GM12801 (cell line): ENCODE results near the gene HSBP1L1.

ENCODE experiments used
- TF ChIP-seq, protein P1 (sequence below): IDR thresholded peaks from one replicate; pipeline ENCODE4 v1.5.1; 2011; ENCODE audit warnings: control low read depth; ENCODE audit not compliant: insufficient read length; ENCODE audit errors: extremely low read depth

The HSBP1L1 gene

DNA sequence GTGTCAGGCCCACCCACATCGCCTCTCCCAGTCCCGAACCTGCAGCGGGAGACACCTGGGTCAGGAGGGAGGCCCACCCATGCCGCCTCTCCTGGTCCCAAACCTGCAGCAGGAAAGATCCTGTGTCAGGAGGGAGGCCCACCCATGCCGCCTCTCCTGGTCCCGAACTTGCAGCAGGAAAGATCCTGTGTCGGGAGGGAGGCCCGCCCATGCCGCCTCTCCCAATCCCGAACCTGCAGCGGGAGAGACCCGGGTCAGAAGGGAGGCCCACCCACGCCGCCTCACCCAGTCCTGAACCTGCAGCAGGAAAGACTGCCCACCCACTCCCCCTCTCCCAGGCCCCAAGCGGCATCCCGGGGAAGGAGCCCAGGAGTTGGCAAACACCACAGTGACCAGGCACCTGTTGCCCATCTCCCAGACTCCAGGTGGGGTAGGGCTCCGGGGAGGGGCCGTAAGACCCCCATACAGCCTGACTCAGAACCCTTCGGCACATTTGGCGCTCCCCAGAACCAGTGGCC is 20.8 kb upstream of the HSBP1L1 start:
- TF ChIP-seq, protein P1, sequence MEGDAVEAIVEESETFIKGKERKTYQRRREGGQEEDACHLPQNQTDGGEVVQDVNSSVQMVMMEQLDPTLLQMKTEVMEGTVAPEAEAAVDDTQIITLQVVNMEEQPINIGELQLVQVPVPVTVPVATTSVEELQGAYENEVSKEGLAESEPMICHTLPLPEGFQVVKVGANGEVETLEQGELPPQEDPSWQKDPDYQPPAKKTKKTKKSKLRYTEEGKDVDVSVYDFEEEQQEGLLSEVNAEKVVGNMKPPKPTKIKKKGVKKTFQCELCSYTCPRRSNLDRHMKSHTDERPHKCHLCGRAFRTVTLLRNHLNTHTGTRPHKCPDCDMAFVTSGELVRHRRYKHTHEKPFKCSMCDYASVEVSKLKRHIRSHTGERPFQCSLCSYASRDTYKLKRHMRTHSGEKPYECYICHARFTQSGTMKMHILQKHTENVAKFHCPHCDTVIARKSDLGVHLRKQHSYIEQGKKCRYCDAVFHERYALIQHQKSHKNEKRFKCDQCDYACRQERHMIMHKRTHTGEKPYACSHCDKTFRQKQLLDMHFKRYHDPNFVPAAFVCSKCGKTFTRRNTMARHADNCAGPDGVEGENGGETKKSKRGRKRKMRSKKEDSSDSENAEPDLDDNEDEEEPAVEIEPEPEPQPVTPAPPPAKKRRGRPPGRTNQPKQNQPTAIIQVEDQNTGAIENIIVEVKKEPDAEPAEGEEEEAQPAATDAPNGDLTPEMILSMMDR, result no peak

DNA sequence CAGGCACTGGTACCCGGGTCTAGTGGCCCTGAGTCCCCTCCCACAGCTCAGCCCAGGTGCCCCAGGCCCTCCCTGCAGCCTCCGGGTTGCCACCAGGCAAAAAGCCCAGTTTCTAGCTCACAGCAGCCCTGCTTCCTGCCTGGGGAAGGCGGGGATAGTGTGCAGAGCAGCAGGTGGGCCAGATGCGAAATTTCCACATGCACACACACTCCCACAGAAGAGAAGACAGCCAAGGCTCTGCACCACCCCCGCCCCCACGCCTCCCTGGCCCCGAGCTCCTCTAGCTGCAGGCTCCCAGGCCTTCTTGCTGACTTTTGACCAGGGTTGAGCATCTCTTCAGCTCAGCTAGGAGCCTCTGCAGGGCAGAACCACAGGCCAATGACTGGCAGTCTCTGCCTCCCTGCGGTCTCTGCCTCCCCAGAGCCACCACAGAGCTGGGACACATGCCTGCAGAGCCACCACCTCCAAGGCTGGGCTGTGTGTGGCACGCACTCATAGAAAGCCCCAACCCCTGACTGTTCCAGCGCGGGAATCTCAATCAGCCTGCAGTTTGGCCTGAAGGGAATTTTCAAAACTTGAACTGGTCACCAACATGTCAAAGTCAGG is 20.2 kb upstream of the HSBP1L1 start:
- TF ChIP-seq, protein P1, result no peak

DNA sequence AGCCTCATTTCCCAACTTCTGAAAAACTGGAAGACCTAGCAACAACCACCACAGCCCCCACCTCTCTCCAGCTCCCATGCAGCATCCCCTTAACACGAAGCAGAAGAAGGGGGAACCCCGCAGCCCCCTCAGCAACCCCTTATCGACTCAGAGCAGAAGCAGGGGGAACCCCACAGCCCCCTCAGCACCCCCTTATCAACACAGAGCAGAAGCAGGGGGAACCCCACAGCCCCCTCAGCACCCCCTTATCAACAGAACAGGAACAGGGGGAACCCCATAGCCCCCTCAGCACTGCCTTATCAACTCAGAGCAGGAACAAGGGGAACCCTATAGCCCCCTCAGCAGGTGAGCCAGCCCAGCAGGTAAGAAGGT is 19.7 kb upstream of the HSBP1L1 start:
- TF ChIP-seq, protein P1, result no peak

DNA sequence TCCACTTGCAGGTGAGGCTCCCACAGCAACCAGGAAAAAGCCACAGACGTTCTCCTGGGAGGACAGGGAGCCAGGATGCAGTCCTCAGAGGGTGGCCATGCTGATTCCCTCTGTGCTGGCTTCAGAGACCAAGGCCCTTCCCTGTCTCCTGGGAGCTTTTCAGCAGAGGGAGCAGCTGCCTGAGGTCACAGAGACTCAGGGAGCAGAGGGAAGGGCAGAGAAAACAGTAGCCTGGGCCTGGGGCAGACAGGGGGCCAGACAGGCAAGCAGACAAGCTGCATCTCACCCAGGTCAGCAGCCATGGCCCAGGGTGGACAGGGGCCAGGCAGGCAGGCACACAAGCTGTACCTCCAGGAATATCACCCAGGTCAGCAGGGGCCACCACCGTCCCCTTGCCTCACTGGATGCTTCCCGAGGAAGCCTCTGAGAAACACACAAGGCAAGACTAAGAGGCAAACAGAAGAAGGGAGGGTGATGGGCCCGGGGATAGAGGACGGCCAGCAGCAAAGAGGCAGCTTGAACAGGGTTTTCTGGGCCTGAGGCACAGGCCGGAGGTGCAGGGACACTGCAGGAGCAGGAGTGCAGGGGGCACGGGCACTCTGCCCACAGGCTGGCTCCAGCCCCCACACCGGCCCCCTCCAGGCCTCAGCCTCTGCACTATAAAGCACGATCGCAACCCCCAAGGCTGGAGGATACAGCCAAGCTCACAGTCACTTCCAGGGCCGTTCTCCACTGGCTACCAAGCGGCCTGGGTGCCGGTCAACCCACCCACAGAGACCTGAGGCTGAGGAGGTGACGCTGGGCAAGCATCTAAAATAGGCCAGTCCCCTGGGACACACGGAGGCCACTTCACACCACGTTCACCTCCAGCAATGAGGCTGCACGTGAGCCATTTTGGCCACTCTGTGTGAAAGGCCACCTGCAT is 19.1 kb upstream of the HSBP1L1 start:
- TF ChIP-seq, protein P1, result no peak

DNA sequence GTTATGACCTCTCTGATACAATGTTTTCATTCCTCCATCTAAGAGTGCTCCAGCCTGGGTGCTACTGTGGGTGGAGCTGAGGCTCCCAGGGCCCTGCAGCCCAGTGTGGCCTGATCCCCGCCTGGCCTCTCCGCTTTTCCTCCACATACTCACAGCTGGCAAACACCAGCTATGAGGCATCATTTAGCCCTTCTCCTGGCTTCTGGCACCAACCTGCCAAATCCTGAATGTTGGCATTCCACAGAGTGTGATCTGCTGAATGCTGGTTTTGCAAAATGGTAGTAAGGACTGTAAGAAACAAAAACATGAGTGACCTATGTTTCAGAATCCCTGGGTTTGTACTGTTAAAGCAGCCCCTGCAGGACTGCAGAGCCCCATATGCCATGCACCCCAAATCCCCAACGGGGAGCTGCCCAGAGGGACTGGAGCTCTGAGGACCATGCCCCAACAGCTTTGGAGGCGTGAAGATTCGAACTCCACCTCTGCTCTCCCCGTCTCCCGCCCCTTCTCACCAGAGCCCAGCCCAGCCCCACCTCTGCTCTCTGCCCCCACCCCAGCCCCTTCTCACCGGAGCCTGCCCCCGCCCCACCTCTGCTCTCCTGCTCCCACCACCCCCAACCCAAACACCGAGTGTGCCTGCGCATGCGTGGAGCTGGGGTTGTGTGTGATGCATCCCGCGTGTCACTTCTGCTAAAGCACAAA is 17.2 kb upstream of the HSBP1L1 start:
- TF ChIP-seq, protein P1, result no peak

DNA sequence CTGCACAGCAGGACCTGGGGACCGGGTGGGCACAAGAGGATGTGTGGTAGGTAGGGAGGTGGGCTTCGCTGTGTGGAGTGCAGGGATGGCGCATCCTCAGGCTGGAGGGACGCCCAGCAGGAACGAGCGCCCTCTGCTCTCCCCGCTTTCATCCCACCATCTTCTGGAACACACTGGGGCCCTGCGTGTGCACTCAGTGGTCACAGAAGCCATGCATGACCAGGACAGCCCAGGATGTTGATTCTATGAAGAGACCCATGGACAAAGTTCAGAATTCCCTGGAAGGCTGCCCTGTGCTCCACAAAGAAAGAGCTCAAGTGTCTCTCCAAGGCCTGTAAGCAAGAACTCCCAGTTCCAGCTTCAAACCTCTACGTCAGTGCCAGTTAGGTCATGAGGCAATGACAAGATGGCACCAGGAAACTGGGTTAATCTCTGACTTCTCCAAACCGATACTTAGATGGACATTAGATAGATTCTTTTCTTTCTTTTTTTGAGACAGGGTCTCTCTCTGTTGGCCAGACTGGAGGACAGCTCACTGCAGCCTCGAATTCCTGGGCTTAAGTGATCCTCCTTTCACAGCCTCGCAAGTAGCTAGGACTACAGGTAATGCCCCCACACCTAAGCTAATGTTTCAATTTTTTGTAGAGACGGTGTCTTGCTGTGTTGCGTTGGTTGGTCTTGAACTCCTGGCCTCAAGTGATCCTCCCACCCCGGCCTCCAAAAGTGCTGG is 16.4 kb upstream of the HSBP1L1 start:
- TF ChIP-seq, protein P1, result no peak
